Trophoblast cell (in vitro differentiated cells and primary cell): ENCODE results near the gene ZNF221.

Experiments
- DNase-seq, 2 donors: peaks; one replicate each; pipeline ENCODE4 v3.0.0-alpha.2; 2016
- H2AFZ ChIP-seq: 2 replicates; pipeline ENCODE4 v1.6.1; 2013; ENCODE audit warnings: low read length, moderate library complexity, mild to moderate bottlenecking; ENCODE audit not compliant: insufficient read depth, poor library complexity
- H2AK5ac ChIP-seq: 2 replicates; pipeline ENCODE4 v1.6.1; 2013; ENCODE audit warnings: mild to moderate bottlenecking, low read length
- H2BK120ac ChIP-seq: 2 replicates; pipeline ENCODE4 v1.6.1; 2013; ENCODE audit warnings: low read length, mild to moderate bottlenecking, moderate library complexity; ENCODE audit not compliant: insufficient read depth, poor library complexity
- H2BK12ac ChIP-seq: 2 replicates; pipeline ENCODE4 v1.6.1; 2013; ENCODE audit warnings: mild to moderate bottlenecking, low read length, moderate library complexity
- H2BK5ac ChIP-seq: 2 replicates; pipeline ENCODE4 v1.6.1; 2013; ENCODE audit warnings: low read length, low read depth, moderate library complexity, mild to moderate bottlenecking; ENCODE audit not compliant: poor library complexity
- H3K14ac ChIP-seq: 2 replicates; pipeline ENCODE4 v1.6.1; 2013; ENCODE audit warnings: mild to moderate bottlenecking, low read length
- H3K18ac ChIP-seq: 2 replicates; pipeline ENCODE4 v1.6.1; 2013; ENCODE audit warnings: mild to moderate bottlenecking, low read length
- H3K23ac ChIP-seq: 2 replicates; pipeline ENCODE4 v1.6.1; 2013; ENCODE audit warnings: low read length
- H3K27ac ChIP-seq: 2 replicates; pipeline ENCODE4 v1.5.1; 2013; ENCODE audit warnings: low read depth, mild to moderate bottlenecking, inconsistent platforms, low read length, moderate library complexity
- H3K27me3 ChIP-seq: 2 replicates; pipeline ENCODE4 v1.6.1; 2013; ENCODE audit warnings: inconsistent platforms, mild to moderate bottlenecking, low read length, moderate library complexity; ENCODE audit not compliant: insufficient read depth
- H3K36me3 ChIP-seq, 2 experiments: 1 replicate in 1 of 2; 2 replicates in 1 of 2; pipeline ENCODE4 v1.6.1; 2013; ENCODE audit warnings: low read length in 2 of 2, mild to moderate bottlenecking in 2 of 2, moderate library complexity in 1 of 2; ENCODE audit not compliant: insufficient read depth in 2 of 2, control insufficient read depth in 1 of 2
- H3K4ac ChIP-seq: 2 replicates; pipeline ENCODE4 v1.6.1; 2013; ENCODE audit warnings: low read depth, mild to moderate bottlenecking, low read length, moderate library complexity
- H3K4me1 ChIP-seq, 2 experiments: 1 replicate in 1 of 2; 2 replicates in 1 of 2; pipeline ENCODE4 v1.6.1; 2013; ENCODE audit warnings: low read length in 2 of 2, mild to moderate bottlenecking in 2 of 2, moderate library complexity in 1 of 2; ENCODE audit not compliant: insufficient read depth in 2 of 2, control insufficient read depth in 1 of 2
- H3K4me2 ChIP-seq: 2 replicates; pipeline ENCODE4 v1.6.1; 2013; ENCODE audit warnings: inconsistent platforms, mild to moderate bottlenecking, low read length, moderate library complexity
- H3K4me3 ChIP-seq: 2 replicates; pipeline ENCODE4 v1.5.1; 2013; ENCODE audit warnings: mild to moderate bottlenecking, low read depth, low read length, inconsistent platforms
- H3K79me1 ChIP-seq: one replicate; pipeline ENCODE4 v1.6.1; 2013; ENCODE audit warnings: low read length
- H3K79me2 ChIP-seq: 2 replicates; pipeline ENCODE4 v1.6.1; 2013; ENCODE audit warnings: low read length, mild to moderate bottlenecking; ENCODE audit not compliant: control insufficient read depth, insufficient read depth, poor library complexity
- H3K9ac ChIP-seq: 2 replicates; pipeline ENCODE4 v1.6.1; 2013; ENCODE audit warnings: mild to moderate bottlenecking, low read length
- H3K9me3 ChIP-seq: 2 replicates; pipeline ENCODE4 v1.6.1; 2013; ENCODE audit warnings: low read depth, mild to moderate bottlenecking, control low read depth, inconsistent platforms, low read length; ENCODE audit not compliant: insufficient read depth
- H4K12ac ChIP-seq: 2 replicates; pipeline ENCODE4 v1.6.1; 2013; ENCODE audit warnings: low read depth, mild to moderate bottlenecking, low read length, moderate library complexity
- H4K8ac ChIP-seq: 2 replicates; pipeline ENCODE4 v1.6.1; 2013; ENCODE audit warnings: low read depth, mild to moderate bottlenecking, low read length, moderate library complexity
- H4K91ac ChIP-seq: one replicate; pipeline ENCODE4 v1.6.1; 2013; ENCODE audit warnings: low read depth, mild to moderate bottlenecking, low read length, moderate library complexity
- WGBS: extraction: QIAGEN DNeasy Blood & Tissue Kit; methylation state at CpG from one replicate; pipeline ENCODE4 v1.1.7; 2013; ENCODE audit warnings: missing lambda C conversion rate; ENCODE audit not compliant: insufficient read length, insufficient coverage; ENCODE audit errors: extremely low coverage; 5-methylcytosine and 5-hydroxymethylcytosine counted together

ZNF221 gene

GRCh38 chr19:44002212-44002565, 51.2 kb downstream of the ZNF221 start:
- Histone ChIP-seq H3K27me3 (no peaks in the 10 kb centered on the region), H2BK120ac (no peak overlapping the region), H3K4me3 (peak overlapping the region; percentile 74), H2BK5ac (no peak overlapping the region), H3K18ac (no peak overlapping the region), H4K8ac (peak overlapping the region; percentile 75), H2BK12ac (no peak overlapping the region), H3K14ac (no peak overlapping the region), H3K27ac (no peak overlapping the region), H3K23ac (no peak overlapping the region), H2AFZ (peak overlapping the region; percentile 51), H3K4ac (no peak overlapping the region), H3K9me3 (no peaks in the 10 kb centered on the region), H3K79me2 (no peaks in the 10 kb centered on the region), H2AK5ac (no peak overlapping the region), H3K4me1 (peaks cover 2% of the 10 kb centered on the region in 2 experiments), H4K91ac (no peak overlapping the region), H3K9ac (no peak overlapping the region), H3K36me3 (peaks cover 0 to 5% of the 10 kb centered on the region in 2 experiments), H3K79me1 (peaks cover 5% of the 10 kb centered on the region), H4K12ac (peak overlapping the region; percentile 46), H3K4me2 (peak overlapping the region; percentile 80)
- peak in 1 of 2 donors; percentile 12 for DNase-seq
- WGBS = no CpG with 5 or more reads among the region's 8 CpGs

DNA sequence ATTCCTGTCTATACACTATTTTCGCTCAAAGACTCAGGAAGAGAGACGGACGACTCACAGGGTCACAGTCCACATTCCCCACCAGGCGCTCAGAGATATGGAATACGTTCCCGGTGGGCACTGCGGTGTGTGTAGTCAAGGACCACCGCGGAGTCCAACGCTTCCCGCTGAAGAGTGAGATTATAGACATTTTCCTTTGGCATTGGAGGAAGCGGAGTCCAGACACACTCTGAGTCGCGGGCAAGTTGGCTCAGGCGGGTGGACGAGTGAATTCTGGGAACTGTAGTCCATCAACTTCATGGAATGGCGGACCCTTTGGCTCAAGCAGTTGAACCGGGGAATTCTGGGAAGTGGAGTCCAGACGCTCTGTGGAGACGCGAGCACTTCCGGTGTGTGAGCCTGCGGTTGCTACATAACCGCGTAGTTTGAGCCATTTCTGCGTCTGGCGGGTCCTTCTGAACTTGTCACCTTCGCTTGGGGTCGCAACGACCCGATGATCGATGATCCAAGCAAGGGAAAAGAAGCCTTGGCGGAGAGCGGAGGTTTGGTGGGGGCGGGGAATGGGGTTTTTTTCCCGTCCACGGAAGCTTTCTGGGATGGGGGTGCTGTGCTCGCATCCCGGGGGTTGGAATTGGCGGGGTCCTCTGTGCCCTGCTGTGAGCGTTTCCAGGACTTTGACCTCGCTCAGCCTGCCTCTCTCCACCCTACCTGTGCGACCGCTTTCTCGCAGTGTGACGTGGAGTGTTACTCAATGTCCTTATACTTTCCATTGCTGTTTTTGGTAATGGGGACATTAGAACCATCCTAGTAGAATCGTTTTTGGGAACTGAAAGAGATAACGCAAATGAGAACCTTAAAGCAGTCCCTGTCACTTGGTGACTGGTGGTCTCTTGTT, 51.8 kb downstream of the ZNF221 start, which contains the start of gene ZNF230:
Gene ZNF230 (plus strand): TSS at position 392 of the 895 bp plus-strand sequence. CDS start 4,122 bp downstream, outside the sequence.
- DNase-seq = peak; percentile 97 to 98
- Histone ChIP-seq H3K14ac (peak within 1 kb of the TSS; percentile 6), H2BK5ac (no peak within 1 kb of the TSS), H3K79me2 (no peaks in the 10 kb centered on the region), H3K9ac (peak within 1 kb of the TSS; percentile 76), H4K91ac (peak within 1 kb of the TSS; percentile 29), H4K12ac (peak within 1 kb of the TSS; percentile 46), H3K4me2 (peak within 1 kb of the TSS; percentile 90), H3K27me3 (no peaks in the 10 kb centered on the region), H3K4me3 (peak within 1 kb of the TSS; percentile 74), H3K36me3 (peaks cover 5 to 6% of the 10 kb centered on the region in 2 experiments), H3K18ac (peak within 1 kb of the TSS; percentile 21), H3K27ac (no peak within 1 kb of the TSS), H2AFZ (peak within 1 kb of the TSS; percentile 72), H3K4me1 (peaks cover 2% of the 10 kb centered on the region in 2 experiments), H3K4ac (no peak within 1 kb of the TSS), H3K9me3 (peaks cover 4% of the 10 kb centered on the region), H3K79me1 (peaks cover 5% of the 10 kb centered on the region), H2BK120ac (no peak within 1 kb of the TSS), H2AK5ac (no peak within 1 kb of the TSS), H4K8ac (peak within 1 kb of the TSS; percentile 80), H2BK12ac (no peak within 1 kb of the TSS), H3K23ac (no peak within 1 kb of the TSS)
- no CpG with 5 or more reads among the region's 48 CpGs for WGBS

DNA sequence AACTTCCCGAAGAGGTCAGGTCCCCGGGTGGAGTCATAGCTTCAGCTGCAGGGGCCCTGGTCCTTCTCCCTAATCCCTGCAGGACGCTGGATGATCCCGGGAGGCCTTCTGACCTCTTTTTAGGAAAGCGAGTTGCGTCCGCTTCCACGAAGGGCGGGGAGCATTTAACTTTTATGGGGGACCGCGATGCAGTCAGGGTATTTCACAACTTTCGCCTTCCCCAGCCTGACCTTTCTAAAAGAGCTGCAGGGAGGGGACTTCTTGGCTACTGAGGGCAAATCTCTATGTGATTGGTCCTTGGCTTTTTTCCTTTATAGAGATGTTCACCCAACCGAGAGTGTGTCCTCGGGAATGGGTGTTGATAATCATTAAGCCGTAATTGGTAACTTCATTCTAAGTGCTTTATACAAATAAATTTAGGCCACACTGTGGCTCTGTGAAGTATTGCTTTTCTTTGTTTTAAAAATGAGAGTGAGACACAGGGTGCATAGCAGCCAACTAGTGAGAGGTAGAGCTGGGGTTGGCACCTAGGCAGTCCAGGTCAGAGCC, 52.5 kb downstream of the ZNF221 start:
- Histone ChIP-seq H3K4me2 (peak overlapping the region; percentile 90), H3K4me3 (peak overlapping the region; percentile 70), H3K14ac (no peak overlapping the region), H3K9me3 (peaks cover 5% of the 10 kb centered on the region), H4K8ac (no peak overlapping the region), H3K18ac (no peak overlapping the region), H3K27ac (no peak overlapping the region), H3K9ac (peak overlapping the region; percentile 29), H3K4ac (no peak overlapping the region), H2BK12ac (no peak overlapping the region), H3K79me1 (peaks cover 5% of the 10 kb centered on the region), H2AFZ (peak overlapping the region; percentile 12), H4K12ac (no peak overlapping the region), H3K23ac (no peak overlapping the region), H2AK5ac (no peak overlapping the region), H2BK5ac (no peak overlapping the region), H3K4me1 (peaks cover 2% of the 10 kb centered on the region in 2 experiments), H3K79me2 (no peaks in the 10 kb centered on the region), H3K27me3 (no peaks in the 10 kb centered on the region), H3K36me3 (peaks cover 4 to 8% of the 10 kb centered on the region in 2 experiments), H2BK120ac (no peak overlapping the region), H4K91ac (no peak overlapping the region)
- peak in 1 of 2 donors; percentile 1 for DNase-seq
- no CpG with 5 or more reads among the region's 15 CpGs for WGBS

DNA sequence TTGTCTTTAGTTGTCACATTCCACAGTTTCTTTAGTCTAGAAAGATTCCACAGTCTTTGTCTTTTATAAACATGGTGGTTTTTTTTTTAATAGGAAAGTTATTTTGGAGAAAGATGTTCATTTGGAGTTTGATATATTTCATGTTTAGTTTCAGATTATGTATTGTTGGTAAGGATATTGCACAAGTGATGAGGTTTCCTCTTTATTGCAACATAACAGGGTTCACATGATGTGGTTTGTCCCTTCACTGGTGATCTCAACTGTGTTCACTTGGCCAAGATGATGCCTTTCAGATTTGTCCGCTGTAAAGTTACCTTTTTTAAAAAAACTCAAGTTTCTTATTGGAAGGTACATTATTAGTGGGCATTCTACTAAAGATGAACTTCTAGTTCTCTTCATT, 54.9 kb downstream of the ZNF221 start:
- Histone ChIP-seq H3K4me2 (no peak overlapping the region), H3K9me3 (peaks cover 17% of the 10 kb centered on the region), H2BK5ac (no peak overlapping the region), H3K4ac (no peak overlapping the region), H3K9ac (no peak overlapping the region), H3K27ac (no peak overlapping the region), H4K8ac (no peak overlapping the region), H2BK120ac (no peak overlapping the region), H3K18ac (no peak overlapping the region), H3K36me3 (peaks cover 11 to 29% of the 10 kb centered on the region in 2 experiments), H4K12ac (no peak overlapping the region), H3K4me3 (no peak overlapping the region), H3K23ac (no peak overlapping the region), H2BK12ac (no peak overlapping the region), H3K4me1 (peaks cover 2% of the 10 kb centered on the region in 2 experiments), H3K79me2 (no peaks in the 10 kb centered on the region), H3K27me3 (no peaks in the 10 kb centered on the region), H2AFZ (no peak overlapping the region), H3K79me1 (peaks cover 5% of the 10 kb centered on the region), H4K91ac (no peak overlapping the region), H3K14ac (no peak overlapping the region), H2AK5ac (no peak overlapping the region)
- WGBS = no CpG with 5 or more reads among the region's 1 CpG
- DNase-seq = peak in 1 of 2 donors; percentile 6
